ENCODE measurements around the gene OLFML1.

DNA sequence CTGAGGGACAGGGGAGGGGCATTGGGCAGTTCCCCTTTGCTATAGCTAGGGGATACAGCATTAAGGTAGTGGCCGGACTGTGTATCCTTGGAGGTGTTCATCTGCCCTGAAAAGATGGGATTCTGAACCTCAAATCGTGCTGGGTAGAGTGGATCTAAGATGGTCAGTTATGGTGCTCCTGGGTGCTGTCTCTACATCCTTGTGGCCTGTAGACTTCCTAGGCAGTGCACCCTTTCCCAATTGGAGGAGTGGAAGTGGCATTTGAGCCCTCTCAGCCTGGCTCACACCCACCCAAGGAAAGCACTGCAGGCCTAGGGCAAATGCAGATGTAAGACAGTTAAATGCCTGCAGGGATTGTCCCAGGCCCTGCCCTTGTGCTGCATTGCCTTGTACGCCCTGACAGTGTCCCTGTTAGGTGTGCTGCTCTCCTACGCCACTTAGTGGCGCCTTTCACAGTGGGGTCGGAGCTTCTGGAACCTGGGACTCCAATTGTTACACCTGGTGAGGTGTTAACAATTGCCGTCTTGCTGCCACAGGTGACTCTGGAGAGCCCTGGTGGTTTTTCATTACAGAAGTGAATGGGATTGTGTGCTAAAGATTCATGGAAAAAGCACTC, 63.5 kb downstream of the OLFML1 start:
- TF ChIP-seq TCF4 (CRISPR knock-in tag; IDR thresholded peaks at IDR 0.05; ENCODE audit: borderline replicate concordance) (no peak), ISL1 (CRISPR knock-in tag; IDR thresholded peaks at IDR 0.05) (no peak), BACH2 (CRISPR knock-in tag; IDR thresholded peaks at IDR 0.05; ENCODE audit: borderline replicate concordance) (no peak), ZFP3 (CRISPR knock-in tag; IDR thresholded peaks at IDR 0.05) (no peak), ZFP30 (CRISPR knock-in tag; IDR thresholded peaks at IDR 0.05) (no peak), ESRRG (CRISPR knock-in tag; IDR thresholded peaks at IDR 0.05) (no peak)
- TF ChIP-seq, protein P1, sequence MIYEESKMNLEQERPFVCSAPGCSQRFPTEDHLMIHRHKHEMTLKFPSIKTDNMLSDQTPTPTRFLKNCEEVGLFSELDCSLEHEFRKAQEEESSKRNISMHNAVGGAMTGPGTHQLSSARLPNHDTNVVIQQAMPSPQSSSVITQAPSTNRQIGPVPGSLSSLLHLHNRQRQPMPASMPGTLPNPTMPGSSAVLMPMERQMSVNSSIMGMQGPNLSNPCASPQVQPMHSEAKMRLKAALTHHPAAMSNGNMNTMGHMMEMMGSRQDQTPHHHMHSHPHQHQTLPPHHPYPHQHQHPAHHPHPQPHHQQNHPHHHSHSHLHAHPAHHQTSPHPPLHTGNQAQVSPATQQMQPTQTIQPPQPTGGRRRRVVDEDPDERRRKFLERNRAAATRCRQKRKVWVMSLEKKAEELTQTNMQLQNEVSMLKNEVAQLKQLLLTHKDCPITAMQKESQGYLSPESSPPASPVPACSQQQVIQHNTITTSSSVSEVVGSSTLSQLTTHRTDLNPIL (CRISPR knock-in tag; IDR thresholded peaks at IDR 0.05; ENCODE audit: low read depth): no peak

All from SK-N-SH treated with all-trans-retinoic acid at 6 μM for 48 hours (cell line).